GM12865 (cell line): ENCODE data around the gene BTF3.
"Not testable (repeated sequence)": the region's sequence is repeated elsewhere in the genome, so short reads cannot be mapped to it uniquely, and the experiment has no call there.

Source experiments
- DNase-seq: peaks from one replicate; pipeline ENCODE4 v3.0.0; 2010; ENCODE audit warnings: low read depth
- H3K4me3 ChIP-seq: 2 replicates; pipeline ENCODE4 v1.5.1; 2011; ENCODE audit warnings: mild to moderate bottlenecking, low read depth, low read length, control low read depth
- CTCF ChIP-seq: IDR thresholded peaks from 2 replicates; pipeline ENCODE4 v1.5.1; 2011; ENCODE audit warnings: low read length, control low read depth, low read depth, inconsistent platforms; ENCODE audit not compliant: insufficient read depth; ENCODE audit errors: missing control alignments

Gene BTF3

GRCh38 chr5:73506459-73506955 lies 8.3 kb downstream of the BTF3 start:
- H3K4me3 ChIP-seq: no peak overlapping the region
- TF ChIP-seq CTCF: no peak
- DNase-seq: peak; percentile 14

- H3K4me3 ChIP-seq: no peak overlapping the region
- no peak for DNase-seq
- no peak for TF ChIP-seq CTCF
These were observed 8.8 kb downstream of the BTF3 start for GRCh38 chr5:73507062-73507461.

- not testable (repeated sequence) for DNase-seq, H3K4me3 ChIP-seq
These were observed 10.3 kb downstream of the BTF3 start for GRCh38 chr5:73508521-73508920.

- no peak for DNase-seq
- no peak for TF ChIP-seq CTCF
- no peak overlapping the region for H3K4me3 ChIP-seq
These were observed 15.8 kb downstream of the BTF3 start for GRCh38 chr5:73513996-73514395.

- no peak for TF ChIP-seq CTCF
- no peak overlapping the region for H3K4me3 ChIP-seq
- DNase-seq: no peak
These were observed 16.2 kb downstream of the BTF3 start for GRCh38 chr5:73514418-73514817.

- no peak for DNase-seq
- no peak for TF ChIP-seq CTCF
These were observed 17.0 kb downstream of the BTF3 start for GRCh38 chr5:73515232-73515631.

GRCh38 chr5:73519531-73520283 lies 21.5 kb downstream of the BTF3 start:
- peak; percentile 84 for TF ChIP-seq CTCF
- peak; percentile 89 for DNase-seq
- H3K4me3 ChIP-seq: no peak overlapping the region

More at GRCh38 chr5:73515232-73515631, 17.0 kb downstream of the BTF3 start:
- no peak overlapping the region for H3K4me3 ChIP-seq
